GM21360 (cell line): Measurements from ENCODE around the gene ZNF777.
"Not testable (repeated sequence)": the region's sequence is repeated elsewhere in the genome, so short reads cannot be mapped to it uniquely, and the experiment has no call there.

Experiments
- ATAC-seq: cut with Tn5 transposase; IDR thresholded peaks from one replicate; pipeline ENCODE4 v1.9.1; 2021; ENCODE audit warnings: mild to moderate bottlenecking, moderate library complexity; ENCODE audit not compliant: unreplicated experiment

ZNF777 gene

GRCh38 chr7:149460493-149461277 is at the start of gene ZNF777:
ZNF777 (minus strand) TSS chr7:149461062; CDS start chr7:149456022, 5,040 bp downstream.
- ATAC-seq = peak; percentile 92

- no peak for ATAC-seq
Measured at GRCh38 chr7:149510248-149510647, 49.4 kb upstream of the ZNF777 start.

GRCh38 chr7:149509774-149510173 is 48.9 kb upstream of the ZNF777 start:
- no peak for ATAC-seq

GRCh38 chr7:149505551-149505950 is 44.7 kb upstream of the ZNF777 start:
- ATAC-seq = no peak

- no peak for ATAC-seq
Measured at GRCh38 chr7:149501651-149502050, 40.8 kb upstream of the ZNF777 start.

GRCh38 chr7:149500910-149501309 is 40.0 kb upstream of the ZNF777 start:
- ATAC-seq = no peak

- ATAC-seq = no peak
Measured at GRCh38 chr7:149500201-149500600, 39.3 kb upstream of the ZNF777 start.

- no peak for ATAC-seq
Measured at GRCh38 chr7:149498811-149499210, 37.9 kb upstream of the ZNF777 start.

GRCh38 chr7:149497467-149498261 is 36.8 kb upstream of the ZNF777 start, which contains the start of gene ZNF746:
ZNF746 (minus strand) TSS chr7:149497809; CDS start chr7:149497536, 273 bp downstream.
- ATAC-seq = peak; percentile 96

- ATAC-seq = peak; percentile 21
Measured at GRCh38 chr7:149496642-149497391, 36.0 kb upstream of the ZNF777 start.

GRCh38 chr7:149495785-149496641 is 35.2 kb upstream of the ZNF777 start:
- no peak for ATAC-seq

- ATAC-seq = no peak
Measured at GRCh38 chr7:149494738-149495368, 34.0 kb upstream of the ZNF777 start.

- ATAC-seq = not testable (repeated sequence)
Measured at GRCh38 chr7:149493975-149494374, 33.1 kb upstream of the ZNF777 start.

GRCh38 chr7:149493366-149493765 is 32.5 kb upstream of the ZNF777 start:
- ATAC-seq = no peak

- no peak for ATAC-seq
Measured at GRCh38 chr7:149490083-149490760, 29.4 kb upstream of the ZNF777 start.

GRCh38 chr7:149489391-149490024 is 28.6 kb upstream of the ZNF777 start:
- ATAC-seq = no peak

- no peak for ATAC-seq
Measured at GRCh38 chr7:149479568-149479967, 18.7 kb upstream of the ZNF777 start.

GRCh38 chr7:149478754-149479153 is 17.9 kb upstream of the ZNF777 start:
- no peak for ATAC-seq
